Mesenchymal stem cell (in vitro differentiated cells and primary cell): ENCODE data around the gene GGA1.
"Not testable (repeated sequence)": the region's sequence is repeated elsewhere in the genome, so short reads cannot be mapped to it uniquely, and the experiment has no call there.

Source experiments
- DNase-seq: peaks from one replicate; pipeline ENCODE4 v3.0.0-alpha.2; 2013
- H2AFZ ChIP-seq: one replicate; pipeline ENCODE4 v1.6.1; 2013; ENCODE audit warnings: low read depth, mild to moderate bottlenecking, control low read depth, inconsistent platforms, low read length, moderate library complexity
- H2AK5ac ChIP-seq: 2 replicates; pipeline ENCODE4 v1.6.1; 2013; ENCODE audit warnings: low read length, moderate library complexity, mild to moderate bottlenecking, inconsistent platforms; ENCODE audit not compliant: severe bottlenecking
- H2BK120ac ChIP-seq: one replicate; pipeline ENCODE4 v1.6.1; 2013; ENCODE audit warnings: low read depth, mild to moderate bottlenecking, inconsistent platforms, low read length, moderate library complexity
- H2BK12ac ChIP-seq, 2 experiments: one replicate each; pipeline ENCODE4 v1.6.1; 2013; ENCODE audit warnings: inconsistent platforms in 2 of 2, low read length in 2 of 2, mild to moderate bottlenecking in 2 of 2, moderate library complexity in 2 of 2, control low read depth in 1 of 2
- H2BK15ac ChIP-seq: one replicate; pipeline ENCODE4 v1.6.1; 2013; ENCODE audit warnings: mild to moderate bottlenecking, low read depth, inconsistent platforms; ENCODE audit not compliant: poor library complexity, severe bottlenecking
- H2BK5ac ChIP-seq: 2 replicates; pipeline ENCODE4 v1.6.1; 2013; ENCODE audit warnings: low read depth, mild to moderate bottlenecking, low read length, control low read depth, inconsistent platforms; ENCODE audit not compliant: poor library complexity, severe bottlenecking
- H3K14ac ChIP-seq, 2 experiments: one replicate each; pipeline ENCODE4 v1.6.1; 2013; ENCODE audit warnings: inconsistent platforms in 2 of 2, low read length in 2 of 2, control low read depth in 1 of 2, mild to moderate bottlenecking in 1 of 2, moderate library complexity in 1 of 2
- H3K18ac ChIP-seq, 2 experiments: one replicate each; pipeline ENCODE4 v1.6.1; 2013; ENCODE audit warnings: inconsistent platforms in 2 of 2, low read length in 2 of 2, control low read depth in 1 of 2, low read depth in 1 of 2, mild to moderate bottlenecking in 1 of 2
- H3K23ac ChIP-seq, 2 experiments: one replicate each; pipeline ENCODE4 v1.6.1; 2013; ENCODE audit warnings: inconsistent platforms in 2 of 2, low read length in 2 of 2, mild to moderate bottlenecking in 2 of 2, moderate library complexity in 2 of 2, control low read depth in 1 of 2
- H3K27ac ChIP-seq: 2 replicates; pipeline ENCODE4 v1.5.1; 2013; ENCODE audit warnings: mild to moderate bottlenecking, moderate library complexity, low read length, control low read depth, inconsistent platforms; ENCODE audit not compliant: poor library complexity, severe bottlenecking
- H3K27me3 ChIP-seq, 2 experiments: 2 replicates each; pipeline versions ENCODE4 v1.6.1 to v1.7.0; 2013; ENCODE audit warnings: low read length in 2 of 2, mild to moderate bottlenecking in 2 of 2, moderate library complexity in 2 of 2, control low read depth in 1 of 2, inconsistent platforms in 1 of 2; ENCODE audit not compliant: control insufficient read depth in 1 of 2, insufficient read depth in 1 of 2
- H3K36me3 ChIP-seq, 2 experiments: 2 replicates each; pipeline versions ENCODE4 v1.6.1 to v1.7.0; 2013; ENCODE audit warnings: low read length in 2 of 2, control low read depth in 1 of 2, inconsistent platforms in 1 of 2, low read depth in 1 of 2, mild to moderate bottlenecking in 1 of 2; ENCODE audit not compliant: insufficient read depth in 2 of 2, control insufficient read depth in 1 of 2
- H3K4ac ChIP-seq, 2 experiments: one replicate each; pipeline ENCODE4 v1.6.1; 2013; ENCODE audit warnings: inconsistent platforms in 2 of 2, low read length in 2 of 2, mild to moderate bottlenecking in 2 of 2, moderate library complexity in 2 of 2, control low read depth in 1 of 2, low read depth in 1 of 2
- H3K4me1 ChIP-seq: 2 replicates; pipeline ENCODE4 v1.6.1; 2013; ENCODE audit warnings: low read depth, low read length, control low read depth; ENCODE audit not compliant: control insufficient read depth, insufficient read depth
- H3K4me2 ChIP-seq: 2 replicates; pipeline ENCODE4 v1.6.1; 2013; ENCODE audit warnings: low read length, mild to moderate bottlenecking, inconsistent platforms; ENCODE audit not compliant: poor library complexity, severe bottlenecking
- H3K4me3 ChIP-seq, 2 experiments: 2 replicates each; pipeline versions ENCODE4 v1.5.1 to v1.7.0; 2013; ENCODE audit warnings: low read length in 2 of 2, mild to moderate bottlenecking in 2 of 2, control low read depth in 1 of 2, low read depth in 1 of 2; ENCODE audit not compliant: insufficient read depth in 1 of 2
- H3K79me1 ChIP-seq: replicated peaks from 2 replicates; pipeline ENCODE4 v1.6.1; 2013; ENCODE audit warnings: mild to moderate bottlenecking, control low read depth, low read length, inconsistent platforms; ENCODE audit not compliant: poor library complexity, severe bottlenecking
- H3K9ac ChIP-seq: 2 replicates; pipeline ENCODE4 v1.7.0; 2013; ENCODE audit warnings: mild to moderate bottlenecking, low read length, moderate library complexity
- H3K9me3 ChIP-seq: 2 replicates; pipeline ENCODE4 v1.7.0; 2013; ENCODE audit warnings: mild to moderate bottlenecking, low read length; ENCODE audit not compliant: control insufficient read depth
- H4K8ac ChIP-seq: one replicate; pipeline ENCODE4 v1.6.1; 2013; ENCODE audit warnings: inconsistent platforms, mild to moderate bottlenecking, low read length, moderate library complexity
- H4K91ac ChIP-seq: one replicate; pipeline ENCODE4 v1.6.1; 2013; ENCODE audit warnings: mild to moderate bottlenecking, low read length, inconsistent platforms
- WGBS: methylation state at CpG from one replicate; pipeline ENCODE4 v1.1.7; 2013; ENCODE audit warnings: mixed read lengths; 5-methylcytosine and 5-hydroxymethylcytosine counted together

Gene GGA1

GRCh38 chr22:37609240-37610152 is 862 bp downstream of the GGA1 start:
- Histone ChIP-seq H3K9me3 (no peaks in the 10 kb centered on the region), H4K91ac (peak overlapping the region; percentile 76), H3K4me2 (peak overlapping the region; percentile 91), H3K4me1 (peaks cover 20% of the 10 kb centered on the region), H3K4ac (peak overlapping the region; percentile 92 to 96), H3K79me1 (peaks cover 19% of the 10 kb centered on the region), H2BK12ac (peak overlapping the region in 1 of 2 experiments; percentile 80), H2BK5ac (peak overlapping the region; percentile 91), H4K8ac (peak overlapping the region; percentile 88), H3K9ac (peak overlapping the region; percentile 95), H2BK120ac (peak overlapping the region; percentile 96), H3K18ac (peak overlapping the region; percentile 90 to 91), H2AK5ac (peak overlapping the region; percentile 71), H3K27ac (peak overlapping the region; percentile 79), H3K4me3 (peak overlapping the region; percentile 93 to 99), H3K27me3 (peaks cover 8 to 10% of the 10 kb centered on the region in 2 experiments), H2BK15ac (peak overlapping the region; percentile 87), H3K23ac (peak overlapping the region in 1 of 2 experiments; percentile 98), H2AFZ (peak overlapping the region; percentile 94), H3K14ac (peak overlapping the region in 1 of 2 experiments; percentile 95), H3K36me3 (peaks cover 6 to 19% of the 10 kb centered on the region in 2 experiments)
- WGBS, result 16% methylated on average over 26 of the region's 26 CpGs
- peak; percentile 62 for DNase-seq

GRCh38 chr22:37610153-37610475 is 1.5 kb downstream of the GGA1 start:
- Histone ChIP-seq H2AK5ac (peak overlapping the region; percentile 71), H3K4me3 (peak overlapping the region; percentile 93 to 99), H3K9ac (peak overlapping the region; percentile 95), H3K36me3 (peaks cover 11 to 24% of the 10 kb centered on the region in 2 experiments), H3K4me1 (peaks cover 20% of the 10 kb centered on the region), H3K4ac (peak overlapping the region in 1 of 2 experiments; percentile 36), H3K27ac (peak overlapping the region; percentile 79), H3K4me2 (peak overlapping the region; percentile 91), H3K79me1 (peaks cover 20% of the 10 kb centered on the region)
- H2AFZ ChIP-seq, H3K27me3 ChIP-seq, H4K8ac ChIP-seq, H2BK15ac ChIP-seq, H3K23ac ChIP-seq, DNase-seq, H3K9me3 ChIP-seq, H2BK5ac ChIP-seq, H2BK120ac ChIP-seq, H2BK12ac ChIP-seq, H3K14ac ChIP-seq, H4K91ac ChIP-seq, H3K18ac ChIP-seq: not testable (repeated sequence)
- WGBS, result 97% methylated on average over 2 of the region's 3 CpGs

GRCh38 chr22:37610480-37611129 is 2.0 kb downstream of the GGA1 start:
- no peak overlapping the region for H3K18ac ChIP-seq
- no peak overlapping the region for H2BK5ac ChIP-seq
- no peaks in the 10 kb centered on the region for H3K9me3 ChIP-seq
- H3K4me2 ChIP-seq, result no peak overlapping the region
- H3K23ac ChIP-seq, result no peak overlapping the region
- H2BK12ac ChIP-seq, result no peak overlapping the region
- H2BK120ac ChIP-seq, result no peak overlapping the region
- peaks cover 11 to 26% of the 10 kb centered on the region in 2 experiments for H3K36me3 ChIP-seq
- H4K91ac ChIP-seq, result no peak overlapping the region
- WGBS, result 94% methylated on average over 7 of the region's 15 CpGs
- H4K8ac ChIP-seq, result no peak overlapping the region
- no peak overlapping the region for H2AFZ ChIP-seq
- H3K4ac ChIP-seq, result peak overlapping the region in 1 of 2 experiments; percentile 36
- peak overlapping the region in 1 of 2 experiments; percentile 93 for H3K4me3 ChIP-seq
- H2BK15ac ChIP-seq, result no peak overlapping the region
- no peak for DNase-seq
- H3K27me3 ChIP-seq, result peaks cover 0 to 4% of the 10 kb centered on the region in 2 experiments
- H3K79me1 ChIP-seq, result peaks cover 20% of the 10 kb centered on the region
- no peak overlapping the region for H3K14ac ChIP-seq
- H3K9ac ChIP-seq, result peak overlapping the region; percentile 95
- H3K4me1 ChIP-seq, result peaks cover 20% of the 10 kb centered on the region
- H2AK5ac ChIP-seq, result peak overlapping the region; percentile 6
- H3K27ac ChIP-seq, result no peak overlapping the region

- Histone ChIP-seq H3K27ac (no peak overlapping the region), H3K18ac (no peak overlapping the region), H4K8ac (no peak overlapping the region), H2BK5ac (no peak overlapping the region), H3K9me3 (no peaks in the 10 kb centered on the region), H3K4me1 (peaks cover 20% of the 10 kb centered on the region), H2AFZ (no peak overlapping the region), H3K36me3 (peaks cover 14 to 29% of the 10 kb centered on the region in 2 experiments), H3K4me2 (no peak overlapping the region), H3K9ac (peak overlapping the region; percentile 95), H4K91ac (no peak overlapping the region), H2AK5ac (peak overlapping the region; percentile 43), H3K27me3 (no peaks in the 10 kb centered on the region), H3K4me3 (peak overlapping the region in 1 of 2 experiments; percentile 93), H3K23ac (no peak overlapping the region), H2BK12ac (no peak overlapping the region), H2BK15ac (no peak overlapping the region), H3K79me1 (peaks cover 21% of the 10 kb centered on the region), H3K4ac (no peak overlapping the region), H3K14ac (no peak overlapping the region), H2BK120ac (no peak overlapping the region)
- 89% methylated on average over 6 of the region's 6 CpGs for WGBS
- DNase-seq, result no peak
Observed at GRCh38 chr22:37611207-37611606, 2.6 kb downstream of the GGA1 start.
